HepG2 (cell line): ENCODE measurements around the gene ANKRD11. TPM values are rescaled to one million over a fixed set of nuclear protein-coding genes. Genes with fewer than 3 reads are reported as not detected.

Source experiments
- FOXJ3 ChIP-seq: sonication (generic); formaldehyde crosslinking; IDR thresholded peaks from 2 replicates; pipeline ENCODE4 v1.4.0; 2020; ENCODE audit warnings: missing genetic modification reagents, mild to moderate bottlenecking, borderline replicate concordance
- HES4 ChIP-seq: sonication (generic); formaldehyde crosslinking; IDR thresholded peaks from 2 replicates; pipeline ENCODE4 v1.9.0; 2021; ENCODE audit warnings: mild to moderate bottlenecking, missing genetic modification reagents, borderline replicate concordance
- HNRNPH1 ChIP-seq: fragments of 200-400 bp; formaldehyde crosslinking; optimal IDR thresholded peaks from 2 replicates; pipeline ENCODE3; 2017; ENCODE audit warnings: mild to moderate bottlenecking, low read depth, low read length
- U2AF1 ChIP-seq: fragments of 200-400 bp; formaldehyde crosslinking; optimal IDR thresholded peaks from 2 replicates; pipeline ENCODE3; 2017; ENCODE audit warnings: mild to moderate bottlenecking, low read depth, low read length
- YEATS4 ChIP-seq: sonication (generic); formaldehyde crosslinking; IDR thresholded peaks from 2 replicates; pipeline ENCODE4 v1.4.0; 2020; ENCODE audit warnings: missing genetic modification reagents, borderline replicate concordance
- ZNF101 ChIP-seq: sonication (generic); formaldehyde crosslinking; IDR thresholded peaks from 2 replicates; pipeline ENCODE4 v1.4.0; 2020; ENCODE audit warnings: mild to moderate bottlenecking, low read depth, missing genetic modification reagents, borderline replicate concordance
- ZNF597 ChIP-seq: sonication (generic); formaldehyde crosslinking; IDR thresholded peaks from 2 replicates; pipeline ENCODE4 v1.5.0; 2020; ENCODE audit warnings: missing genetic modification reagents
- ZNF670 ChIP-seq: sonication (generic); formaldehyde crosslinking; IDR thresholded peaks from 2 replicates; pipeline ENCODE4 v1.8.0; 2022; ENCODE audit warnings: mild to moderate bottlenecking, missing genetic modification reagents, borderline replicate concordance
- polyA plus RNA-seq, 8 experiments: library from polyadenylated mRNA; depleted of rRNA in 3 of 8; stranded (reverse) in 7 of 8; unstranded in 1 of 8; fragments of >200 nt; fragmentation: Illumina TruSeq in 4 of 8; extraction: Trizol in 4 of 8; gene quantifications; 2 replicates each; pipeline versions ENCODE4 v1.2.1 to v1.2.3, GENCODE V29; 2011 to 2016; ENCODE audit warnings: low read depth in 4 of 8, missing spikeins in 1 of 8, mixed read lengths in 1 of 8; ENCODE audit not compliant: insufficient read depth in 1 of 8
- total RNA-seq, 5 experiments: library from RNA; depleted of rRNA; stranded (reverse); fragments of >200 nt; fragmentation: Illumina TruSeq; extraction: Trizol; gene quantifications; 2 replicates each; pipeline ENCODE4 v1.2.3, GENCODE V29; 2016; ENCODE audit warnings: low read depth in 1 of 5
- TF ChIP-seq, protein P1 (sequence below), 2 experiments: fragments of 450-650 bp in 1 of 2; sonication (generic) in 1 of 2; formaldehyde crosslinking in 1 of 2; IDR thresholded peaks; 2 replicates each; pipeline versions ENCODE4 v1.6.1 to v1.8.0; 2016 to 2022; ENCODE audit warnings: antibody characterized with exemption in 1 of 2, mild to moderate bottlenecking in 1 of 2, missing genetic modification reagents in 1 of 2
- TF ChIP-seq, protein P2 (sequence below): sonication (generic); formaldehyde crosslinking; IDR thresholded peaks from 2 replicates; pipeline ENCODE4 v1.5.0; 2020; ENCODE audit warnings: mild to moderate bottlenecking, missing genetic modification reagents
- TF ChIP-seq, protein P3 (sequence below): sonication (generic); formaldehyde crosslinking; IDR thresholded peaks from 2 replicates; pipeline ENCODE4 v1.4.0; 2020; ENCODE audit warnings: missing genetic modification reagents, mild to moderate bottlenecking, borderline replicate concordance

Gene ANKRD11
- total and polyA plus RNA-seq, 2 of the 13 experiments (the other 11 are each of a cell fraction or from before 2014, with no cell fraction given) = 21.4 to 38.4 TPM

DNA sequence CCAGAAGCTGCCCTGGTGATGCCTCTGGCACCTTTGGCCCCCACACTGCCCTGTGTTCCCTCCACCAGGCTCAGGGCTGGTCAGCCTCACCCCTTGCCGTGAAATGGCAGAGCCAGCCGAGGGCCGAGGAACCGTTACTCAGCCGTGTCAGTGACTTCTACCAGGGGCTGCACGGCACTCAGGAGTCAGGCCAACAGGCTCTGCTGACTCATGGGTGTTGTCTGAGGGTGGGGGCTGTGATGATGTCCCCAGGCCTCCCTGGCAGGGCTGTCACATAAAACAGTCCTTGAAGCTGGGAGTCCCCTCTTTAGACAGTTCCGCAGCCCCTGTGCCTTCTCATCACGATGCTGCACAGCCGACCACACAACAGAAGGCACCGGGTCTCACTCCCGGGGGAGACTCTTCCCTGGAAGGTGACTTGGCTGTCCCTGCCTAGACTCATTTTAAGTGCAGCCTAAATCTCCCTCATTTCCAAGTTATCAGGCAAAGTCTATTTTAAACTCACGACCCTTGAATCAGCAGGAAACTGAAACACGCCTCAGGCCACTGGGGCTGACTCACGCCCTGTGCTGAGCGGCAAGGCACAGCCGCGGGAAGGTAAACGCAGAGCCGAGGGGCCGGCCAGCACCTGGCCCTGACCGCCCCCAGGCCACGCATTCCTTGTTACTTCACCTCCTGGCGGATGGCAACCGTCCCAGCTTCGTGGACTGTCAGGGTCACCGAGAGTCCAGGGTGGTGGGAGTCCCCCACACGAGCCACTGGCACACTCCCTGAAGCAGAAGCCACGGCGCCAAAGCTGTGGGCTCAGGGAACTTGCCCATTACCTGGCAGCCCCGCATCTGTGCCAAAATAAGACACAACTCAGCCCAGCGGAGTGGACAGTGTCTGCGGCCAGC lies 170.2 kb downstream of the ANKRD11 start (continued):
- TF ChIP-seq ZNF101 (CRISPR knock-in tag) = no peak
- TF ChIP-seq, protein P1, sequence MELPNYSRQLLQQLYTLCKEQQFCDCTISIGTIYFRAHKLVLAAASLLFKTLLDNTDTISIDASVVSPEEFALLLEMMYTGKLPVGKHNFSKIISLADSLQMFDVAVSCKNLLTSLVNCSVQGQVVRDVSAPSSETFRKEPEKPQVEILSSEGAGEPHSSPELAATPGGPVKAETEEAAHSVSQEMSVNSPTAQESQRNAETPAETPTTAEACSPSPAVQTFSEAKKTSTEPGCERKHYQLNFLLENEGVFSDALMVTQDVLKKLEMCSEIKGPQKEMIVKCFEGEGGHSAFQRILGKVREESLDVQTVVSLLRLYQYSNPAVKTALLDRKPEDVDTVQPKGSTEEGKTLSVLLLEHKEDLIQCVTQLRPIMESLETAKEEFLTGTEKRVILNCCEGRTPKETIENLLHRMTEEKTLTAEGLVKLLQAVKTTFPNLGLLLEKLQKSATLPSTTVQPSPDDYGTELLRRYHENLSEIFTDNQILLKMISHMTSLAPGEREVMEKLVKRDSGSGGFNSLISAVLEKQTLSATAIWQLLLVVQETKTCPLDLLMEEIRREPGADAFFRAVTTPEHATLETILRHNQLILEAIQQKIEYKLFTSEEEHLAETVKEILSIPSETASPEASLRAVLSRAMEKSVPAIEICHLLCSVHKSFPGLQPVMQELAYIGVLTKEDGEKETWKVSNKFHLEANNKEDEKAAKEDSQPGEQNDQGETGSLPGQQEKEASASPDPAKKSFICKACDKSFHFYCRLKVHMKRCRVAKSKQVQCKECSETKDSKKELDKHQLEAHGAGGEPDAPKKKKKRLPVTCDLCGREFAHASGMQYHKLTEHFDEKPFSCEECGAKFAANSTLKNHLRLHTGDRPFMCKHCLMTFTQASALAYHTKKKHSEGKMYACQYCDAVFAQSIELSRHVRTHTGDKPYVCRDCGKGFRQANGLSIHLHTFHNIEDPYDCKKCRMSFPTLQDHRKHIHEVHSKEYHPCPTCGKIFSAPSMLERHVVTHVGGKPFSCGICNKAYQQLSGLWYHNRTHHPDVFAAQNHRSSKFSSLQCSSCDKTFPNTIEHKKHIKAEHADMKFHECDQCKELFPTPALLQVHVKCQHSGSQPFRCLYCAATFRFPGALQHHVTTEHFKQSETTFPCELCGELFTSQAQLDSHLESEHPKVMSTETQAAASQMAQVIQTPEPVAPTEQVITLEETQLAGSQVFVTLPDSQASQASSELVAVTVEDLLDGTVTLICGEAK (IDR thresholded peaks at IDR 0.05) = no peak
- TF ChIP-seq, protein P1 (CRISPR knock-in tag; IDR thresholded peaks at IDR 0.05) = no peak
- TF ChIP-seq ZNF597 (CRISPR knock-in tag) = no peak
- TF ChIP-seq, protein P2, sequence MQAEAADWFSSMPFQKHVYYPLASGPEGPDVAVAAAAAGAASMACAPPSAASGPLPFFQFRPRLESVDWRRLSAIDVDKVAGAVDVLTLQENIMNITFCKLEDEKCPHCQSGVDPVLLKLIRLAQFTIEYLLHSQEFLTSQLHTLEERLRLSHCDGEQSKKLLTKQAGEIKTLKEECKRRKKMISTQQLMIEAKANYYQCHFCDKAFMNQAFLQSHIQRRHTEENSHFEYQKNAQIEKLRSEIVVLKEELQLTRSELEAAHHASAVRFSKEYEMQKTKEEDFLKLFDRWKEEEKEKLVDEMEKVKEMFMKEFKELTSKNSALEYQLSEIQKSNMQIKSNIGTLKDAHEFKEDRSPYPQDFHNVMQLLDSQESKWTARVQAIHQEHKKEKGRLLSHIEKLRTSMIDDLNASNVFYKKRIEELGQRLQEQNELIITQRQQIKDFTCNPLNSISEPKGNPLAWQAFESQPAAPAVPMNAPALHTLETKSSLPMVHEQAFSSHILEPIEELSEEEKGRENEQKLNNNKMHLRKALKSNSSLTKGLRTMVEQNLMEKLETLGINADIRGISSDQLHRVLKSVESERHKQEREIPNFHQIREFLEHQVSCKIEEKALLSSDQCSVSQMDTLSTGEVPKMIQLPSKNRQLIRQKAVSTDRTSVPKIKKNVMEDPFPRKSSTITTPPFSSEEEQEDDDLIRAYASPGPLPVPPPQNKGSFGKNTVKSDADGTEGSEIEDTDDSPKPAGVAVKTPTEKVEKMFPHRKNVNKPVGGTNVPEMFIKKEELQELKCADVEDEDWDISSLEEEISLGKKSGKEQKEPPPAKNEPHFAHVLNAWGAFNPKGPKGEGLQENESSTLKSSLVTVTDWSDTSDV (CRISPR knock-in tag) = no peak
- no peak for TF ChIP-seq HNRNPH1
- no peak for TF ChIP-seq ZNF670 (CRISPR knock-in tag)
- no peak for TF ChIP-seq FOXJ3
- no peak for TF ChIP-seq YEATS4
- no peak for TF ChIP-seq HES4
- TF ChIP-seq U2AF1 = no peak
- TF ChIP-seq, protein P3, sequence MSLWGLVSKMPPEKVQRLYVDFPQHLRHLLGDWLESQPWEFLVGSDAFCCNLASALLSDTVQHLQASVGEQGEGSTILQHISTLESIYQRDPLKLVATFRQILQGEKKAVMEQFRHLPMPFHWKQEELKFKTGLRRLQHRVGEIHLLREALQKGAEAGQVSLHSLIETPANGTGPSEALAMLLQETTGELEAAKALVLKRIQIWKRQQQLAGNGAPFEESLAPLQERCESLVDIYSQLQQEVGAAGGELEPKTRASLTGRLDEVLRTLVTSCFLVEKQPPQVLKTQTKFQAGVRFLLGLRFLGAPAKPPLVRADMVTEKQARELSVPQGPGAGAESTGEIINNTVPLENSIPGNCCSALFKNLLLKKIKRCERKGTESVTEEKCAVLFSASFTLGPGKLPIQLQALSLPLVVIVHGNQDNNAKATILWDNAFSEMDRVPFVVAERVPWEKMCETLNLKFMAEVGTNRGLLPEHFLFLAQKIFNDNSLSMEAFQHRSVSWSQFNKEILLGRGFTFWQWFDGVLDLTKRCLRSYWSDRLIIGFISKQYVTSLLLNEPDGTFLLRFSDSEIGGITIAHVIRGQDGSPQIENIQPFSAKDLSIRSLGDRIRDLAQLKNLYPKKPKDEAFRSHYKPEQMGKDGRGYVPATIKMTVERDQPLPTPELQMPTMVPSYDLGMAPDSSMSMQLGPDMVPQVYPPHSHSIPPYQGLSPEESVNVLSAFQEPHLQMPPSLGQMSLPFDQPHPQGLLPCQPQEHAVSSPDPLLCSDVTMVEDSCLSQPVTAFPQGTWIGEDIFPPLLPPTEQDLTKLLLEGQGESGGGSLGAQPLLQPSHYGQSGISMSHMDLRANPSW (CRISPR knock-in tag) = no peak
